HG03457 (cell line): Measurements from ENCODE around the gene CXorf49B.

ENCODE experiments used
- ATAC-seq: cut with Tn5 transposase; IDR thresholded peaks from one replicate; pipeline ENCODE4 v1.9.1; 2021; ENCODE audit warnings: moderate number of reproducible peaks; ENCODE audit not compliant: unreplicated experiment

CXorf49B gene

DNA sequence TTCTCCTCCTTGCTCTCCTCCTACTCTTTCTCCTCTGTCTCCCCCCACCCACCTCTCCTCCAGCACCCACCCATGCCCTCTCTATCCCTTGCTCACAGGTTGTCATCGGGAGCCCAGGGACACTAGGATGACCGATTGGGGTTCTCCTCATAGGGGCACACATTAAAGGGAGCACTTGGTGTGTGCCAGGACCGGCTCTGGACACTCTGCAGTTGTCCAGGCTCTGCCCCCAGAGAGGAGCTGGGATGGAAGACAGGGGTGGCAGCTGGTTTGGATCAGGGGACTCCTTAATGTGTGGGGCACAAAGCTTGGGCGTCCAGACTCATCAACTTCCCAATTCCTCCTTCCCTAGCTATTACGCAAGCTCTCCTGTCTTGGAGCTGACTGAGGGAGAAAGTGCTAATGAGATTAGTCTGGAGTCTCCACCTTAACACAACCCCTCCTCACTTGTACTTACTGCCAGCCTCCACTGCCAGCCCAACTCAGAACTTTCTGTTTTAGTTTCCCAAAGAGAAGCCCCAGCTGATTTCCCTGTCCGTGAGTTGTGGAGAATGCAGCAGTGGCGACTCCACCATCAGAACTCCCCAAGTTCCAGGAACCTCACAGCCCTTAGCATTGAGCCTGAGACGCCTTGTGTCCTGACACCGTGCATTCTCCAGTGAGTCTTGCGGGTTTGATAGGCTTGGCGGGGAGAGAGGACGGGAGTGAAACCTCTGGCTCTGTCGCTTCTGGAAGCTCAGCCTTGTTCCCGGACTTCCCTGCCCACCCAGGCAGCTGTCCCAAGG is 52.2 kb downstream of the CXorf49B start:
- ATAC-seq = no peak

DNA sequence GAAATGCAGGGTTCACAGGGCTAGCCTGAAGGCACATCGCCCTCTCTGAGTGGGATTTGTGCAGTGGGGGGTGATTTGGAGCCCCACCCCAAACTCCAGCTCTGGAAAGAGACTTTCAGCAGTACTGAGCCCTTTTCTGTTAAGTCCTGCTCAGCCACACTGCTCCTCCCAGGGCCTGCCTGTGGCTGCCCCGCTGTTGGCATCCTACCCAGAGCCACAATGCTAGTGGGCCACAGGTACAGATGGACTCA is 52.7 kb downstream of the CXorf49B start:
- no peak for ATAC-seq
